ENCODE data around the gene INPP5D. TPM values are rescaled to one million over a fixed set of nuclear protein-coding genes. Genes with fewer than 3 reads are reported as not detected.

Gene INPP5D
- total and polyA plus RNA-seq, 2 of the 13 experiments (the other 11 are each of a cell fraction or from before 2014, with no cell fraction given): 16.7 to 18.0 TPM

DNA sequence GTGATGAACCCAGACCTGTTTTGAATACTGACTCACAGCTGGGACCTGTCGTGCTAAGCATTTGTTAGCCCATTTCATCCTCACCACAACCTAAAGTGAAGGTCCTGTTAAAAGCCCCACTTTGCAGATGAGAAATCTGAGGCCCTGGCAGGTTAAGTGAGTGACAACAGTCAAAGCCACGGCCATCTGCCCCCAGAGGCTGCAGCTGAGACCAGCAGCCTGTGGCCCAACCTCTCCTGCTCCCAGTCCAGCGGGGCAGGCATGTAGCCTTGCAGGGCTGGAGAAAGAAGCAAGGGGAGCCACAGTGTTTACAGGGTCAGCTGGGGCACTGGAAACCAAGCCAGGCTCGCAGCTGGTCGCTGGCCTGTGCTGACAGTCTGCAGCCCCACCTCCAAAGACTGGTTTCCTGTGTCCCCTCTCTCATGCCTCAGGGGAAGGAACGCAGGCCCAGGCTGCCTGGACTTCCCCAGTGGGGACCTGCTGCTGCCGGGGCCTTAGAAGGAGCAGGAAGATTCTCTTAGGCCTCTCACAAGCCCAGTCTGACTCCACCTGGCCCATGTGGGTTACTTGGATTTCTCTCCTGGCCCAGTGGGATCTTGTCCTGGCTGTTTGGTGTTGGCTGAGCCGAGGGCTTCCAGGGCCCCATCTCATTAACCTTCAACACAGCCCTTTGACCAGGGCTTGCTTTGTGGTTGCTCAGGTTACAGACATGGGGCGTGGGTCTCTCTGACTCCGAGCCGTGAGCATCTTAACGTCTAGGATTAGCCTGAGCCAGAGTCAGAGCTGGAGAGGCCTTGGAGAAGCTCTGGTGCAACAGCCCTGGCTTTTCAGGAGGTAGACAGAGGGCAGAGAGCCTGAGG lies 1.7 kb downstream of the INPP5D start (continued):
- TF ChIP-seq, protein P1, sequence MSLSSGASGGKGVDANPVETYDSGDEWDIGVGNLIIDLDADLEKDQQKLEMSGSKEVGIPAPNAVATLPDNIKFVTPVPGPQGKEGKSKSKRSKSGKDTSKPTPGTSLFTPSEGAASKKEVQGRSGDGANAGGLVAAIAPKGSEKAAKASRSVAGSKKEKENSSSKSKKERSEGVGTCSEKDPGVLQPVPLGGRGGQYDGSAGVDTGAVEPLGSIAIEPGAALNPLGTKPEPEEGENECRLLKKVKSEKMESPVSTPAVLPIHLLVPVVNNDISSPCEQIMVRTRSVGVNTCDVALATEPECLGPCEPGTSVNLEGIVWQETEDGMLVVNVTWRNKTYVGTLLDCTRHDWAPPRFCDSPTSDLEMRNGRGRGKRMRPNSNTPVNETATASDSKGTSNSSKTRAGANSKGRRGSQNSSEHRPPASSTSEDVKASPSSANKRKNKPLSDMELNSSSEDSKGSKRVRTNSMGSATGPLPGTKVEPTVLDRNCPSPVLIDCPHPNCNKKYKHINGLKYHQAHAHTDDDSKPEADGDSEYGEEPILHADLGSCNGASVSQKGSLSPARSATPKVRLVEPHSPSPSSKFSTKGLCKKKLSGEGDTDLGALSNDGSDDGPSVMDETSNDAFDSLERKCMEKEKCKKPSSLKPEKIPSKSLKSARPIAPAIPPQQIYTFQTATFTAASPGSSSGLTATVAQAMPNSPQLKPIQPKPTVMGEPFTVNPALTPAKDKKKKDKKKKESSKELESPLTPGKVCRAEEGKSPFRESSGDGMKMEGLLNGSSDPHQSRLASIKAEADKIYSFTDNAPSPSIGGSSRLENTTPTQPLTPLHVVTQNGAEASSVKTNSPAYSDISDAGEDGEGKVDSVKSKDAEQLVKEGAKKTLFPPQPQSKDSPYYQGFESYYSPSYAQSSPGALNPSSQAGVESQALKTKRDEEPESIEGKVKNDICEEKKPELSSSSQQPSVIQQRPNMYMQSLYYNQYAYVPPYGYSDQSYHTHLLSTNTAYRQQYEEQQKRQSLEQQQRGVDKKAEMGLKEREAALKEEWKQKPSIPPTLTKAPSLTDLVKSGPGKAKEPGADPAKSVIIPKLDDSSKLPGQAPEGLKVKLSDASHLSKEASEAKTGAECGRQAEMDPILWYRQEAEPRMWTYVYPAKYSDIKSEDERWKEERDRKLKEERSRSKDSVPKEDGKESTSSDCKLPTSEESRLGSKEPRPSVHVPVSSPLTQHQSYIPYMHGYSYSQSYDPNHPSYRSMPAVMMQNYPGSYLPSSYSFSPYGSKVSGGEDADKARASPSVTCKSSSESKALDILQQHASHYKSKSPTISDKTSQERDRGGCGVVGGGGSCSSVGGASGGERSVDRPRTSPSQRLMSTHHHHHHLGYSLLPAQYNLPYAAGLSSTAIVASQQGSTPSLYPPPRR (CRISPR knock-in tag; IDR thresholded peaks at IDR 0.05; ENCODE audit: borderline replicate concordance): peak; percentile 66; the same call in 1 of the 2 replicates
- TF ChIP-seq NKX3-1 (CRISPR knock-in tag; IDR thresholded peaks at IDR 0.05): no peak
- no peak for TF ChIP-seq SNRNP70 (IDR thresholded peaks at IDR 0.05; ENCODE audit: low read depth, low read length)
- TF ChIP-seq ZNF296 (CRISPR knock-in tag; conservative IDR thresholded peaks at IDR 0.05): no peak
- TF ChIP-seq, protein P2, sequence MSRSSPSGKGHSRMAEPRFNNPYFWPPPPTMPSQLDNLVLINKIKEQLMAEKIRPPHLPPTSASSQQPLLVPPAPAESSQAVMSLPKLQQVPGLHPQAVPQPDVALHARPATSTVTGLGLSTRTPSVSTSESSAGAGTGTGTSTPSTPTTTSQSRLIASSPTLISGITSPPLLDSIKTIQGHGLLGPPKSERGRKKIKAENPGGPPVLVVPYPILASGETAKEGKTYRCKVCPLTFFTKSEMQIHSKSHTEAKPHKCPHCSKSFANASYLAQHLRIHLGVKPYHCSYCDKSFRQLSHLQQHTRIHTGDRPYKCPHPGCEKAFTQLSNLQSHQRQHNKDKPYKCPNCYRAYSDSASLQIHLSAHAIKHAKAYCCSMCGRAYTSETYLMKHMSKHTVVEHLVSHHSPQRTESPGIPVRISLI (CRISPR knock-in tag; IDR thresholded peaks at IDR 0.05; ENCODE audit: borderline replicate concordance): no peak; the same call in 1 of the 2 replicates
- no peak for TF ChIP-seq ZNF720 (CRISPR knock-in tag; IDR thresholded peaks at IDR 0.05)
- TF ChIP-seq, protein P3, sequence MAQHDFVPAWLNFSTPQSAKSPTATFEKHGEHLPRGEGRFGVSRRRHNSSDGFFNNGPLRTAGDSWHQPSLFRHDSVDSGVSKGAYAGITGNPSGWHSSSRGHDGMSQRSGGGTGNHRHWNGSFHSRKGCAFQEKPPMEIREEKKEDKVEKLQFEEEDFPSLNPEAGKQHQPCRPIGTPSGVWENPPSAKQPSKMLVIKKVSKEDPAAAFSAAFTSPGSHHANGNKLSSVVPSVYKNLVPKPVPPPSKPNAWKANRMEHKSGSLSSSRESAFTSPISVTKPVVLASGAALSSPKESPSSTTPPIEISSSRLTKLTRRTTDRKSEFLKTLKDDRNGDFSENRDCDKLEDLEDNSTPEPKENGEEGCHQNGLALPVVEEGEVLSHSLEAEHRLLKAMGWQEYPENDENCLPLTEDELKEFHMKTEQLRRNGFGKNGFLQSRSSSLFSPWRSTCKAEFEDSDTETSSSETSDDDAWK (CRISPR knock-in tag; IDR thresholded peaks at IDR 0.05): no peak
- no peak for TF ChIP-seq ZNF44 (CRISPR knock-in tag; IDR thresholded peaks at IDR 0.05)
- TF ChIP-seq, protein P4, sequence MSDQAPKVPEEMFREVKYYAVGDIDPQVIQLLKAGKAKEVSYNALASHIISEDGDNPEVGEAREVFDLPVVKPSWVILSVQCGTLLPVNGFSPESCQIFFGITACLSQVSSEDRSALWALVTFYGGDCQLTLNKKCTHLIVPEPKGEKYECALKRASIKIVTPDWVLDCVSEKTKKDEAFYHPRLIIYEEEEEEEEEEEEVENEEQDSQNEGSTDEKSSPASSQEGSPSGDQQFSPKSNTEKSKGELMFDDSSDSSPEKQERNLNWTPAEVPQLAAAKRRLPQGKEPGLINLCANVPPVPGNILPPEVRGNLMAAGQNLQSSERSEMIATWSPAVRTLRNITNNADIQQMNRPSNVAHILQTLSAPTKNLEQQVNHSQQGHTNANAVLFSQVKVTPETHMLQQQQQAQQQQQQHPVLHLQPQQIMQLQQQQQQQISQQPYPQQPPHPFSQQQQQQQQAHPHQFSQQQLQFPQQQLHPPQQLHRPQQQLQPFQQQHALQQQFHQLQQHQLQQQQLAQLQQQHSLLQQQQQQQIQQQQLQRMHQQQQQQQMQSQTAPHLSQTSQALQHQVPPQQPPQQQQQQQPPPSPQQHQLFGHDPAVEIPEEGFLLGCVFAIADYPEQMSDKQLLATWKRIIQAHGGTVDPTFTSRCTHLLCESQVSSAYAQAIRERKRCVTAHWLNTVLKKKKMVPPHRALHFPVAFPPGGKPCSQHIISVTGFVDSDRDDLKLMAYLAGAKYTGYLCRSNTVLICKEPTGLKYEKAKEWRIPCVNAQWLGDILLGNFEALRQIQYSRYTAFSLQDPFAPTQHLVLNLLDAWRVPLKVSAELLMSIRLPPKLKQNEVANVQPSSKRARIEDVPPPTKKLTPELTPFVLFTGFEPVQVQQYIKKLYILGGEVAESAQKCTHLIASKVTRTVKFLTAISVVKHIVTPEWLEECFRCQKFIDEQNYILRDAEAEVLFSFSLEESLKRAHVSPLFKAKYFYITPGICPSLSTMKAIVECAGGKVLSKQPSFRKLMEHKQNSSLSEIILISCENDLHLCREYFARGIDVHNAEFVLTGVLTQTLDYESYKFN (CRISPR knock-in tag; conservative IDR thresholded peaks at IDR 0.05): peak; percentile 90
- TF ChIP-seq ZNF382 (CRISPR knock-in tag; IDR thresholded peaks at IDR 0.05; ENCODE audit: borderline replicate concordance): no peak
- TF ChIP-seq PCBP1 (IDR thresholded peaks at IDR 0.05; ENCODE audit: borderline replicate concordance, low read depth, low read length): no peak
- TF ChIP-seq, protein P5, sequence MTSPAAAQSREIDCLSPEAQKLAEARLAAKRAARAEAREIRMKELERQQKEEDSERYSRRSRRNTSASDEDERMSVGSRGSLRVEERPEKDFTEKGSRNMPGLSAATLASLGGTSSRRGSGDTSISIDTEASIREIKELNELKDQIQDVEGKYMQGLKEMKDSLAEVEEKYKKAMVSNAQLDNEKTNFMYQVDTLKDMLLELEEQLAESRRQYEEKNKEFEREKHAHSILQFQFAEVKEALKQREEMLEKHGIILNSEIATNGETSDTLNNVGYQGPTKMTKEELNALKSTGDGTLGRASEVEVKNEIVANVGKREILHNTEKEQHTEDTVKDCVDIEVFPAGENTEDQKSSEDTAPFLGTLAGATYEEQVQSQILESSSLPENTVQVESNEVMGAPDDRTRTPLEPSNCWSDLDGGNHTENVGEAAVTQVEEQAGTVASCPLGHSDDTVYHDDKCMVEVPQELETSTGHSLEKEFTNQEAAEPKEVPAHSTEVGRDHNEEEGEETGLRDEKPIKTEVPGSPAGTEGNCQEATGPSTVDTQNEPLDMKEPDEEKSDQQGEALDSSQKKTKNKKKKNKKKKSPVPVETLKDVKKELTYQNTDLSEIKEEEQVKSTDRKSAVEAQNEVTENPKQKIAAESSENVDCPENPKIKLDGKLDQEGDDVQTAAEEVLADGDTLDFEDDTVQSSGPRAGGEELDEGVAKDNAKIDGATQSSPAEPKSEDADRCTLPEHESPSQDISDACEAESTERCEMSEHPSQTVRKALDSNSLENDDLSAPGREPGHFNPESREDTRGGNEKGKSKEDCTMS (CRISPR knock-in tag; conservative IDR thresholded peaks at IDR 0.05): no peak
- TF ChIP-seq KAT7 (CRISPR knock-in tag; IDR thresholded peaks at IDR 0.05; ENCODE audit: borderline replicate concordance): peak; percentile 47; the same call in 1 of the 2 replicates
